AG09319 (cell line): ENCODE measurements around the gene SP2.
A peak's percentile ranks its signal among the peaks of the same experiment; 100 is the strongest.

Experiments
- DNase-seq: peaks from one replicate; pipeline ENCODE4 v3.0.0-alpha.2; 2010; ENCODE audit warnings: low read depth; ENCODE audit errors: extremely low read depth
- CTCF ChIP-seq: IDR thresholded peaks from 2 replicates; pipeline ENCODE4 v1.5.1; 2011; ENCODE audit warnings: low read depth, mild to moderate bottlenecking, inconsistent platforms, low read length, moderate library complexity

The SP2 gene

GRCh38 chr17:47878203-47879027 lies 17.6 kb upstream of the SP2 start:
- no peak for TF ChIP-seq CTCF
- no peak for DNase-seq

GRCh38 chr17:47879028-47879585 lies 16.9 kb upstream of the SP2 start:
- TF ChIP-seq CTCF: no peak
- no peak for DNase-seq

GRCh38 chr17:47879776-47880454 lies 16.1 kb upstream of the SP2 start:
- no peak for DNase-seq
- no peak for TF ChIP-seq CTCF

- TF ChIP-seq CTCF: no peak
- peak; percentile 22 for DNase-seq
Measured at GRCh38 chr17:47882247-47882646, 13.8 kb upstream of the SP2 start.

- no peak for DNase-seq
- no peak for TF ChIP-seq CTCF
Measured at GRCh38 chr17:47882695-47883588, 13.1 kb upstream of the SP2 start.

- no peak for DNase-seq
Measured at GRCh38 chr17:47883589-47884426, 12.2 kb upstream of the SP2 start.

More at GRCh38 chr17:47883589-47884426, 12.2 kb upstream of the SP2 start:
- TF ChIP-seq CTCF: no peak
